Activated CD8-positive, alpha-beta T cell treated with anti-CD3 and anti-CD28 coated beads for 36 hours (primary cell): ENCODE measurements around the gene IFNGR1. TPM values are rescaled to one million over a fixed set of nuclear protein-coding genes. Genes with fewer than 3 reads are reported as not detected.

Experiments
- ATAC-seq: fragments of 200-7000 bp; cut with Tn5 transposase; one replicate; pipeline ENCODE4 v1.10.0; 2021; ENCODE audit warnings: mild to moderate bottlenecking, moderate library complexity
- CTCF ChIA-PET: fragments of 350-600 bp; sonication (Branson Sonifier 250); formaldehyde crosslinking; loops from one replicate; lab custom pipeline; 2021; ENCODE audit warnings: antibody characterized with exemption; lab: Charles Lee
- POLR2A ChIA-PET: fragments of 350-600 bp; sonication (Branson Sonifier 250); formaldehyde crosslinking; loops from one replicate; lab custom pipeline; 2021; ENCODE audit warnings: antibody characterized with exemption; lab: Charles Lee
- DNase-seq: peaks from one replicate; pipeline ENCODE4 v3.0.0-alpha.2; 2020
- H3K27ac Mint-ChIP-seq: one replicate; pipeline ENCODE4 v1.8.0; 2021; ENCODE audit warnings: mild to moderate bottlenecking, mixed read lengths
- H3K27me3 Mint-ChIP-seq: one replicate; pipeline ENCODE4 v1.8.0; 2021; ENCODE audit warnings: mixed read lengths
- H3K36me3 Mint-ChIP-seq: one replicate; pipeline ENCODE4 v1.8.0; 2021; ENCODE audit warnings: low read depth, mixed read lengths
- H3K4me1 Mint-ChIP-seq: one replicate; pipeline ENCODE4 v1.8.0; 2021; ENCODE audit warnings: low read depth, mixed read lengths
- H3K4me3 Mint-ChIP-seq: one replicate; pipeline ENCODE4 v1.8.0; 2021; ENCODE audit warnings: mild to moderate bottlenecking, moderate library complexity, mixed read lengths
- H3K9me3 Mint-ChIP-seq: one replicate; pipeline ENCODE4 v1.8.0; 2021; ENCODE audit warnings: mixed read lengths
- intact Hi-C: fragments of 100-400 bp; cut with micrococcal nuclease; formaldehyde crosslinking; loops from one replicate; pipeline ENCODE4 v1.10.0; 2022
- total RNA-seq, 2 experiments: library from RNA; stranded (reverse); gene quantifications; one replicate each; pipeline ENCODE4 v1.2.3, GENCODE V29; 2021
- TF ChIP-seq, protein P1 (sequence below): fragments of 200-600 bp; IDR thresholded peaks from one replicate; pipeline ENCODE4 v1.8.0; 2022; ENCODE audit warnings: antibody characterized with exemption, mild to moderate bottlenecking

The IFNGR1 gene
- total RNA-seq, 2 experiments from 2014 or later = 25.6 to 26.8 TPM

DNA sequence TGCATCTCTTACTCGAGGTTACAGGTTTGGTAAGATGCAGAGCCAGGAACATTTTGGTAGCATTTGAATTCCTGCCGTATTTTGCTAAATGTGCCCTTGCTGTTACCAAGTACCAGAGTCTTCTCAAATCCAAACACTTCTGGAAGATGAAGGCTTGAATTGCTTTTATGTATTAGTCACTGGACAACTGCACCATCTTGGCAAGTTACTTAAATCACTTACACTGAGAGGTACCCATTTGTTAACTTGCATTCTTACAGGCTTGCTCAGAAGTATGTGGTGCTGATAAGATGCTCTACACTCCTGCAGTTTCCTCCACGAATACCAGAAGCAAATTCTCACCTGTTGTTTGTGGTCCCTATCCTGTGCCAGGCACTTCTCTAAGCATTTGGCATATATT, 58.4 kb downstream of the IFNGR1 start:
- peaks cover 5% of the 10 kb centered on the region for H3K36me3 Mint-ChIP-seq
- H3K4me3 Mint-ChIP-seq = no peak overlapping the region
- peaks cover 20% of the 10 kb centered on the region for H3K4me1 Mint-ChIP-seq
- POLR2A ChIA-PET = no interaction called here
- intact Hi-C loops = no loop called here
- TF ChIP-seq, protein P1, sequence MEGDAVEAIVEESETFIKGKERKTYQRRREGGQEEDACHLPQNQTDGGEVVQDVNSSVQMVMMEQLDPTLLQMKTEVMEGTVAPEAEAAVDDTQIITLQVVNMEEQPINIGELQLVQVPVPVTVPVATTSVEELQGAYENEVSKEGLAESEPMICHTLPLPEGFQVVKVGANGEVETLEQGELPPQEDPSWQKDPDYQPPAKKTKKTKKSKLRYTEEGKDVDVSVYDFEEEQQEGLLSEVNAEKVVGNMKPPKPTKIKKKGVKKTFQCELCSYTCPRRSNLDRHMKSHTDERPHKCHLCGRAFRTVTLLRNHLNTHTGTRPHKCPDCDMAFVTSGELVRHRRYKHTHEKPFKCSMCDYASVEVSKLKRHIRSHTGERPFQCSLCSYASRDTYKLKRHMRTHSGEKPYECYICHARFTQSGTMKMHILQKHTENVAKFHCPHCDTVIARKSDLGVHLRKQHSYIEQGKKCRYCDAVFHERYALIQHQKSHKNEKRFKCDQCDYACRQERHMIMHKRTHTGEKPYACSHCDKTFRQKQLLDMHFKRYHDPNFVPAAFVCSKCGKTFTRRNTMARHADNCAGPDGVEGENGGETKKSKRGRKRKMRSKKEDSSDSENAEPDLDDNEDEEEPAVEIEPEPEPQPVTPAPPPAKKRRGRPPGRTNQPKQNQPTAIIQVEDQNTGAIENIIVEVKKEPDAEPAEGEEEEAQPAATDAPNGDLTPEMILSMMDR = no peak
- H3K27ac Mint-ChIP-seq = no peak overlapping the region
- H3K9me3 Mint-ChIP-seq = peaks cover 15% of the 10 kb centered on the region
- ATAC-seq (no peak), DNase-seq (no peak)
- CTCF ChIA-PET = interaction anchor here (0.9 kb wide), 1 partner anchor 11 kb away, joined by 3 read pairs; no protein-coding TSS in a partner anchor
- peaks cover 29% of the 10 kb centered on the region for H3K27me3 Mint-ChIP-seq

DNA sequence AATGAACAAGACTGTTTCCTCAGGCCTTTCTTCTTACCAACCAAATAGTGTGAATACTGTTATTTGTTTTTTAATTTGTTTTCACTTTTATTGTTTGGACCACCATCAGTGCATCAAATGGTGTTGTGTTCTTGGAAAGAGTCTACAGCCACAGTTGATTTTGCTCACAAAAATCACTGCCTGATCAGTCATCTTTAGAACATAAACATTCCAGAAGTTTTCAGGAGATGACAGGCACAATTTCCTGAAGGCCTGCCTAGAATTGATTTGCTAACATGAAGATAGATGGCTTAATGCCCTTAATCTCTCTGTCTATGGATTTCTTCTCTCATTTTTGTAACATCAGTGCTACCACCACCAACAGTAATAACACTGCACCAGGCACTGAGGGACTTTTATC, 59.3 kb downstream of the IFNGR1 start:
- CTCF ChIA-PET = no interaction called here
- Mint-ChIP-seq H3K36me3 (peaks cover 5% of the 10 kb centered on the region), H3K27ac (no peak overlapping the region), H3K27me3 (peaks cover 26% of the 10 kb centered on the region), H3K4me1 (peaks cover 17% of the 10 kb centered on the region), H3K4me3 (no peak overlapping the region), H3K9me3 (peaks cover 13% of the 10 kb centered on the region)
- no peak for DNase-seq
- intact Hi-C loops = loop anchor here (5.0 kb wide), 1 partner anchor 67 kb away; no protein-coding TSS in a partner anchor
- POLR2A ChIA-PET = no interaction called here
- TF ChIP-seq, protein P1 = no peak
- no peak for ATAC-seq

DNA sequence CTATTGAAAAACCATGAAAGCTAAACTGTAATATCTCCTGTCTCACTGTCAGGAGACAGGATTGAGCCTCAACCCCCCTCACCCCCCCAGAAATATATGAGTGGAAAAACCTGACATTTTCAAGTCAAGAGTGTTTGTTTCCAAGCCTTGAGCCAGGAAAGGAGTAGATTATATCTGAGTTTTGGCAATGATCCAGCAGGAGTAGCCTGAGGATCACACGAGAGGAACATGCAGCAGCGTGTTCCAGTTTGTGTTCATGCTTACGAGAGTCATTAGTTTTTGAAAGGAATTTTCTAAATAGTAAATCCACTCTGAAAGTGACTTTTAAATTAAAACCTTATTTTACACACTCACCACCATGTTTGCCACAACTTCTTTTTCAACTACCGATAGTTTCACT, 61.6 kb downstream of the IFNGR1 start:
- CTCF ChIA-PET = no interaction called here
- Mint-ChIP-seq H3K36me3 (no peaks in the 10 kb centered on the region), H3K27me3 (peaks cover 23% of the 10 kb centered on the region), H3K27ac (no peak overlapping the region), H3K4me3 (no peak overlapping the region), H3K9me3 (no peaks in the 10 kb centered on the region), H3K4me1 (peaks cover 16% of the 10 kb centered on the region)
- ATAC-seq (no peak), DNase-seq (no peak)
- TF ChIP-seq, protein P1 = no peak
- intact Hi-C loops = loop anchor here (5.0 kb wide), 1 partner anchor 70 kb away; no protein-coding TSS in a partner anchor
- POLR2A ChIA-PET = no interaction called here

DNA sequence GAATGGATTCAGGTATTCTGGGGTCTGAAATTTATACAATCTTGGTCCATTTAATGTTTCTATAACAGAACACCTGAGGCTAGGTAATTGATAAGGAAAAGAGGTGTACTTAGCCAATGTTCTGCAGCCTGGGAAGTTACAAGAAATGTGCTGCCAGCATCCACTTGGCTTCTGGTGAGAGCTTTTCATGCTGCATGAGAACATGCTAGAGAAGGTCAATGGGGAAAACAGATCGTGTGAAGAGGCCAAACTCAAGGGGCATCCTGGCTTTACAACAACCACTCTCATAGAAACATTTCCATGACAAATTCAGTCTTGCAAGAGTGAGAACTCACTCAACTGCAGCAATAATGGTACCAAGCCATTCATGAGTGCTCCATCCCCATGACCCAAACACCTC, 62.5 kb downstream of the IFNGR1 start:
- Mint-ChIP-seq H3K4me1 (peaks cover 16% of the 10 kb centered on the region), H3K4me3 (no peak overlapping the region), H3K9me3 (peaks cover 1% of the 10 kb centered on the region), H3K27ac (no peak overlapping the region), H3K27me3 (peaks cover 19% of the 10 kb centered on the region), H3K36me3 (no peaks in the 10 kb centered on the region)
- TF ChIP-seq, protein P1 = no peak
- DNase-seq (no peak), ATAC-seq (no peak)
- POLR2A ChIA-PET = no interaction called here
- CTCF ChIA-PET = no interaction called here
- intact Hi-C loops = loop anchor here (5.0 kb wide), 1 partner anchor 71 kb away; no protein-coding TSS in a partner anchor

DNA sequence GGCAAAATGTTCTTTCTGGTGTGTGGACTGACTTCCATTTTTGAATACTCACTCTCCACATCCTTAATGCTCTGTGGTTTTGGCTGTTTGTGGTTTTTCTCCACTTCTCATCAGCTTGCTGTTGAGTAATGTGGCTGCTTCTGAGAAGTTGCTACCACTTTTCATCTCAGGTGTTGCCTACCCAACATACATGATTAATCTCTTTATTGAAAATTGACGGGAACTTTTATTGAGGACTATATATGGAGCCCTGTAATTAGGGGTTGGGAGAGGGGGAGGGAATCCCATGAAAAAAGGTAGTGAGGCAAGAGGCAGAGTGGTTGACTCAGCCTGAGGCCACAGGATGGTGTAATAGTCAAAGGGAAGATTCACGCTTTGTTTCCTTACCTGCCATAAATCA, 63.4 kb downstream of the IFNGR1 start:
- POLR2A ChIA-PET = interaction anchor here (0.9 kb wide), 1 partner anchor 9 kb away, joined by 4 read pairs; no protein-coding TSS in a partner anchor

More for the DNA sequence above, 63.4 kb downstream of the IFNGR1 start:
- Mint-ChIP-seq H3K4me3 (no peak overlapping the region), H3K27ac (peak overlapping the region; percentile 36), H3K36me3 (no peaks in the 10 kb centered on the region), H3K9me3 (peaks cover 7% of the 10 kb centered on the region), H3K4me1 (peaks cover 16% of the 10 kb centered on the region), H3K27me3 (peaks cover 14% of the 10 kb centered on the region)
- TF ChIP-seq, protein P1 = no peak
- CTCF ChIA-PET = interaction anchor here (1.0 kb wide), 1 partner anchor 158 kb away, joined by 3 read pairs; no protein-coding TSS in a partner anchor
- intact Hi-C loops = loop anchor here (5.0 kb wide), 1 partner anchor 71 kb away; no protein-coding TSS in a partner anchor
- peak; percentile 62 for DNase-seq
- ATAC-seq = peak; percentile 88
